GM10266 (cell line): ENCODE results near the gene MKNK1.

Experiments
- DNase-seq: peaks from one replicate; pipeline ENCODE4 v3.0.0; 2012; ENCODE audit errors: extremely low spot score
- TF ChIP-seq, protein P1 (sequence below): IDR thresholded peaks from 2 replicates; pipeline ENCODE4 v1.5.1; 2012; ENCODE audit warnings: mild to moderate bottlenecking, low read depth; ENCODE audit not compliant: control insufficient read depth, insufficient read depth; ENCODE audit errors: missing control alignments

The MKNK1 gene

DNA sequence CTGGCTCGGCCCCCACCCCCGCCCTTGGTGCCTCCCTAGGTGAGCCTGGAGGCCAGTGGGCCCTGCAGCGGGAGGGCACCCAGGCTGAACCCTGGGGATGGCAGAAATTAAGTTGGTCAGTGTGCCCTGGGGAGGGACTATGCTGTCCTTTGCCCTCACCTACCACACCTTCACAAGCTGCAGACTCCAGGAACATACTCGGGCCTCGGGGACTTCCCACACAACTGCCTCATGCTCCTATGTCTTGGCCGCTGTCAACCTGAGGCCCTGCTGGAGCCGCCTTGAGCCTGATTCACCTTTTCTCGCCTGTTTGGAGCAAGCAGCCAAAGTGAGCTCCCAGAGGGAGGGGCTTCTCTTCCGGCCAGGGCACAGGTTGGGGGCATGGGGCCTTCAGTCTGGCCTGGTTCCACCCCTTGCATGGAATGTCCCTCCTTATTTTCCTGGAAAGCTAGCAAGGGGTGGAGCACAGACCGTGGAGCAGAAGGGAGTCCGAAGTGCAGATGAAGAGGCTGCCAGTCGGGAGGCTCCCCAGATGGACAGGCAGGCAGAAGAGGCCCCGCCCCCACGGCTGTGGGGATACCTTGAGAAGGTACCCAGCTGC, 77.3 kb downstream of the MKNK1 start:
- no peak for DNase-seq
- TF ChIP-seq, protein P1, sequence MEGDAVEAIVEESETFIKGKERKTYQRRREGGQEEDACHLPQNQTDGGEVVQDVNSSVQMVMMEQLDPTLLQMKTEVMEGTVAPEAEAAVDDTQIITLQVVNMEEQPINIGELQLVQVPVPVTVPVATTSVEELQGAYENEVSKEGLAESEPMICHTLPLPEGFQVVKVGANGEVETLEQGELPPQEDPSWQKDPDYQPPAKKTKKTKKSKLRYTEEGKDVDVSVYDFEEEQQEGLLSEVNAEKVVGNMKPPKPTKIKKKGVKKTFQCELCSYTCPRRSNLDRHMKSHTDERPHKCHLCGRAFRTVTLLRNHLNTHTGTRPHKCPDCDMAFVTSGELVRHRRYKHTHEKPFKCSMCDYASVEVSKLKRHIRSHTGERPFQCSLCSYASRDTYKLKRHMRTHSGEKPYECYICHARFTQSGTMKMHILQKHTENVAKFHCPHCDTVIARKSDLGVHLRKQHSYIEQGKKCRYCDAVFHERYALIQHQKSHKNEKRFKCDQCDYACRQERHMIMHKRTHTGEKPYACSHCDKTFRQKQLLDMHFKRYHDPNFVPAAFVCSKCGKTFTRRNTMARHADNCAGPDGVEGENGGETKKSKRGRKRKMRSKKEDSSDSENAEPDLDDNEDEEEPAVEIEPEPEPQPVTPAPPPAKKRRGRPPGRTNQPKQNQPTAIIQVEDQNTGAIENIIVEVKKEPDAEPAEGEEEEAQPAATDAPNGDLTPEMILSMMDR: no peak

DNA sequence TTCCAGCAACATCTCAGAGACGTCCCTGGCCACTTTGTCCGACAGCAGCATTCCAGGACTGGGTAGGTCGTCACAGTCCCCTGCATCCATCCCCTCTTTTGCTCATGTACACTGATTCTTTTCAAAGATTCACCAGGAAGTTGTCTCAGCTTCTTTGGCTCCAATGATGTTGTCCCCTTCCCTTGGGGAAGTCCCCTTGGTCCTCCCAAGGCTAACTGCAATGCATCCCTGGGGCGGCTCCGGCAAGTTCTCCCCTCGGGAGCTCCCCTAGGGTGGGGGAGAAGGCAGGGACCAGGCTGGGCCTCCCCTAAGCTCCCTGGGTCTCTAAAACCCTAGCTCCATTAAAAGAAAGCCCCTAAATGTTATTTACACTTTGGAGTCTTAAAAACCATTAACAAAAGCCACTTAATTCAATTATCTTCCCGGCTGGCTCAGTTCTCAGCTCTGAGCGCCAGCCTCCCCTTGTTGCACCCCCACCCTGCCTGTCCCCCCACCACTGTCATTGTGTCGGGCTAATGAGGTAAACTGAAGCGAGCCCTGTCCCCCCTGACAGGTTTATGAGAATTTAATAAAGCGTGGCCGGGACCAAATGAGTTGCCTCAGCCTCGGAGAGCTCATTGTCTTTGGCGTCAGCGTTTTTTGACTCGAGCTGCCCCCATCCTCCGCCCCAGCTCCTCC, 77.9 kb downstream of the MKNK1 start:
- no peak for DNase-seq
- TF ChIP-seq, protein P1: no peak

DNA sequence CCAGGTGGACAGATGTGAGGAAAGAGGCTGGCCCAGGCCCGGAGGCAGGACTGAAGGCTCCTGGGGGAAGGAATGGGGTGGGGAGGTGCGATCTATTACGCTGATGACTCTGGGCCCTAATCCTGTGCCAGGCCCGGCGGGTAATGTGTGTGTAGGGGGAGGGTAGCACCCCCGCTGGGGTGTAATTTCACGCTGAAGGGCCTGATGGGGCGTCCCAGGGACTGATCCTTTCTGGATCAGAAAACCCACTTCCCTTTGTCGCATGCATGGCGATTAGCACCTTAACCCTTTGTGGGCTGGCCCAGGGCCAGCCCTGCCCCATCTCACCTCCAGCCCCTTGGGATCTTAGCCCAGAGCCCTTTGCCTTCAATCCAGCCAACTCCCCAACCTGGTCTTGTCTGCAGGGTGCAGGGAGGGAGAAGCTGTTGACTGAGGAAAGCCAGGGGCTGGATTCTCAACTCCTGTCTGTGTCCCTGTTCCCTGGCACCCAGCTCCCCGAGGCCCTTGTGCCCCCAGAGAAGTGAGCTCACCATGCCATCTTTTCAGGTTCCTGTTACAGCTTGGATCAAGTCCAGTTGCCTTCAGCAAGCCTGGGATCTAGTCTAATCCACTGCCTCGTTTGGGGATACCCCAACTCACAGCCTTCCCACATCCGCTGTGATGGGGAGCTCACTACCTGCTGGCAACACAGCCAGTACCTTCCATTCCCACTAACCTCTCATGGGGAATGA, 78.7 kb downstream of the MKNK1 start:
- no peak for DNase-seq
- TF ChIP-seq, protein P1: no peak

DNA sequence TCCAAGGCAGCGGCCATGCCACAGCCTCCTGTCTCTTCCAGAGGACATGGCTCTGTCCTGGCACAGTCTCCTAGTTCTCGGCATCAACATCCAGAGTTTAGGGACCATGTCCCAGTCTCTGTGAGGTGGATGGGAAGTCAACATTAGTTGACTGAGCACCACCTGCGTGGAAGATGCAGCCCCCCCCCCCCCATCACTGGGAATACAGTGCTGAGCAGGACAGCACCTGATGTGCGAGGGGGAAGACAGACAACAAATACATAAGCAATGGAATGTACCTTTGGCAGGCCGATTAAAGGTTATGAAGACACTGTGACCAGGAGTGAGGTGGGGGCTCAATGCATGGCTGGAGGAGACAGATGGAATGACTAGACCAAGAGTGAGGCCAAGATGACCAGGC, 79.2 kb downstream of the MKNK1 start:
- TF ChIP-seq, protein P1: no peak
- no peak for DNase-seq

DNA sequence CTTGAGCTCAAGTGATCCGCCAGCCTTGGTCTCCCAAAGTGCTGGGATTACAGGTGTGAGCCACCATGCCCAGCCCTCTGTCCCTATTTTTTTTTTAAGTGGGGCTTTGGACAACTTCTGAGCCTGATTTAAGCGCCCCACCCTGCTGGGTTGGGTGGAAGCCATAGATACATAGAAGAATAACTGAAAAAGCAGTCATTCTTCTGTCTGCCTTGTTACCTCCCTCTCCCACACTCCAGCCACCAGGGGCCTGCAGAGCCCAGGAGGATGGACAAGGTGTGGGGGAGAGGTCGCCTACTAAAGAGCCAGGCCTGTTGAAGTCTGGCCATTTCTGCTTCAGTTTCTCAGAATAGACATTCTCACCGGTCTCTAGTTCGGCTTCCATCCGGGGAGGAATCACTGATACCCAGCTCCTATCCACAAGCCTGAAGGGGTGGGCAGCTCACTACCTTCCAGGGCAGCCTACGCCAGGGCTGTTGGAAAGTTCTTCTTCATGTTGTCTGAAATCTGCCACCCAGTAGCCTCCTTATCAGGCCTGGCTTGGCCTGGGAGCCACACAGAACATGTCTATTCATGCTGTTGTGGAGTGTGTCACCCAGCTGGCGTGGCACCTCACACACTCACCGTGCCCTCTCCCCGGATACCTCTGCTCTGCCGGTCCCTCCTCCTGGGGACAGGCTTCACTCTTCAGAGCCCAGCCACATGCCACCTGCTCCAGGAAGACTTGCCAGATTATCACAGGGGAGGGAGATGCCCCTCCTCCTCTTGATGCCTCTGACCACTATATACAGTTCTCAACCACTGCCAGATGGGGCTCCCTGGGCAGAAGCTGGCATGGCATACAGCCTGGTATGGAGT, 80.3 kb downstream of the MKNK1 start:
- TF ChIP-seq, protein P1: no peak
- DNase-seq: no peak

DNA sequence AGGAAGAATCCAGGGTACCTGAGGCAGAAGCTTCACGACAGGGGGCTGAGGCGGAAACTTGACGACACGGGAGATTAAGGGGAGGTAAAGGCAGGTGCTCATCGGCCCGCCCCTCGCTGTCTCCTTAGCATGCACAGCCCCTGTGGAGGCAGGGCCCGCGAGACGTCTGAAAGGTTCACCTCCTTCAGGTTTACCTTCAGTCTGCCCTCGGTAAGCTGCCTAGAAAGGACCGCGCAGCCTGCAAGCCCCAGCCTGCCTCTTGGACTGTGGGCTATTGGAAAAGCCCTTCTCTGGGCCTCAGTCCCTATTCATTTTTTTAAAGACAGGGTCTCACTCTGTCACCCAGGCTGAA, 81.1 kb downstream of the MKNK1 start:
- no peak for DNase-seq
- TF ChIP-seq, protein P1: no peak
